Activated CD4-positive, alpha-beta memory T cell treated with anti-CD3 and anti-CD28 coated beads for 36 hours (primary cell): ENCODE results near the gene RHEBL1. TPM values are rescaled to one million over a fixed set of nuclear protein-coding genes. Genes with fewer than 3 reads are reported as not detected.
A peak's percentile ranks its signal among the peaks of the same experiment; 100 is the strongest.

ENCODE experiments used
- CTCF ChIA-PET: fragments of 350-600 bp; sonication (Branson Sonifier 250); formaldehyde crosslinking; loops from one replicate; lab custom pipeline; 2021; ENCODE audit warnings: antibody characterized with exemption, inconsistent platforms; lab: Charles Lee
- POLR2A ChIA-PET: fragments of 350-600 bp; sonication (Branson Sonifier 250); formaldehyde crosslinking; loops from one replicate; lab custom pipeline; 2021; ENCODE audit warnings: antibody characterized with exemption; lab: Charles Lee
- DNase-seq: peaks from one replicate; pipeline ENCODE4 v3.0.0-alpha.2; 2020
- H3K27ac Mint-ChIP-seq: one replicate; pipeline ENCODE4 v1.8.0; 2021; ENCODE audit warnings: mixed read lengths
- H3K27me3 Mint-ChIP-seq: one replicate; pipeline ENCODE4 v1.8.0; 2021; ENCODE audit warnings: mixed read lengths
- H3K36me3 Mint-ChIP-seq: one replicate; pipeline ENCODE4 v1.8.0; 2021; ENCODE audit warnings: mixed read lengths
- H3K4me1 Mint-ChIP-seq: one replicate; pipeline ENCODE4 v1.8.0; 2021; ENCODE audit warnings: low read depth, mixed read lengths
- H3K4me3 Mint-ChIP-seq: one replicate; pipeline ENCODE4 v1.8.0; 2021; ENCODE audit warnings: mild to moderate bottlenecking, mixed read lengths
- H3K9me3 Mint-ChIP-seq: one replicate; pipeline ENCODE4 v1.8.0; 2021; ENCODE audit warnings: mixed read lengths
- intact Hi-C: fragments of 100-400 bp; cut with micrococcal nuclease; formaldehyde crosslinking; loops from one replicate; pipeline ENCODE4 v1.15.1; 2023
- total RNA-seq, 2 experiments: library from RNA; stranded (reverse); gene quantifications; one replicate each; pipeline ENCODE4 v1.2.3, GENCODE V29; 2021

Gene RHEBL1
- total RNA-seq, 2 experiments from 2014 or later: 15.6 to 16.1 TPM

DNA sequence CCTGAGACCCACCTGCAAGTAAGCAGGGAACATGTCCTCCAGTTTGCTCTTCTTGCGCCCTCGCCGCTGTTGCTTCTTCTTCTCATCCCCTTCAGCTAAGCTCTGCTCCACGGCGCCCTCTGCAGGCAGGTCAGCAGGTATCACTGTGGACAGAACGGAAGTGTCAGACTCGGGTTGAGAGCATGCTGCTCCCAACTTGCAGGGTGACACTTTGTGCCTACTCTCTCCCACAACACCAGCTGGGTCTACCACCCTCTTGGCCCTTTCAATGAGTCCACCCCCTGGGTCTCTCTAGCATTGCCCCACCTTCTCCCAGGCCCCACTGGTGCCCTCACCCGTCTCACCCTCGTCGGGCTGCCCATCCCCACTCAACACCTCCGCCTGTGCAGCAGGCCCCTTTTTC is 25.9 kb downstream of the RHEBL1 start:
- Mint-ChIP-seq H3K4me1 (peaks cover 2% of the 10 kb centered on the region), H3K27ac (peak overlapping the region; percentile 51), H3K9me3 (no peaks in the 10 kb centered on the region), H3K4me3 (no peak overlapping the region), H3K27me3 (no peaks in the 10 kb centered on the region), H3K36me3 (peaks cover 70% of the 10 kb centered on the region)
- CTCF ChIA-PET: interaction anchor here (0.6 to 3.0 kb wide), 30 partner anchors 9 to 200 kb away, joined by 3 to 43 read pairs (median 5); partner anchors contain the start of genes ARF3, DDN and TUBA1B
- POLR2A ChIA-PET: interaction anchor here (0.9 to 1.4 kb wide), 2 partner anchors 19 to 87 kb away, joined by 3 to 4 read pairs; partner anchors contain the start of gene TUBA1B
- intact Hi-C loops: no loop called here
- peak; percentile 84 for DNase-seq

DNA sequence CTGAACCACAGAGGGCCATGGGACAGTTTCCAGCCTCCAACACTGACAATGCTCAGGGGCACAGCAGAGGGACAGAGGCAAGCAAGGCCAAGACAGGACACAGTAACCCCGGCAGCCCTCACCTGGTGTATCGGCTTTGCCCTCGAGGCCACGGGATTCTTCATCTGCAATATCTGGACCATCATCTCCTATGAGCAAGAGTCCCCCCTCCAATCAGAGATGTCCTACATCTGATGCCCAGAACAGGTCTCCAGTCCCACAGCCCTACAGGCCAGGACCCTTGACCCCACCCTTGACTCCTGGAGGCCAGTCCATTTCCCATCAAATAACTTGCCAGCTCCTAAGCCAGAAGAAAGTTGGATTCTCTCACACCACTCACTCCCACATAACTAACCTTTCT is 26.5 kb downstream of the RHEBL1 start:
- Mint-ChIP-seq H3K36me3 (peaks cover 69% of the 10 kb centered on the region), H3K9me3 (no peaks in the 10 kb centered on the region), H3K4me3 (no peak overlapping the region), H3K4me1 (peaks cover 2% of the 10 kb centered on the region), H3K27ac (no peak overlapping the region), H3K27me3 (no peaks in the 10 kb centered on the region)
- DNase-seq: no peak
- CTCF ChIA-PET: interaction anchor here (0.6 to 3.0 kb wide), 29 partner anchors 8 to 201 kb away, joined by 3 to 43 read pairs (median 5); partner anchors contain the start of genes ARF3, DDN and TUBA1B
- intact Hi-C loops: no loop called here
- POLR2A ChIA-PET: interaction anchor here (0.9 to 1.4 kb wide), 3 partner anchors 11 to 88 kb away, joined by 3 to 4 read pairs (median 3); partner anchors contain the start of gene TUBA1B

DNA sequence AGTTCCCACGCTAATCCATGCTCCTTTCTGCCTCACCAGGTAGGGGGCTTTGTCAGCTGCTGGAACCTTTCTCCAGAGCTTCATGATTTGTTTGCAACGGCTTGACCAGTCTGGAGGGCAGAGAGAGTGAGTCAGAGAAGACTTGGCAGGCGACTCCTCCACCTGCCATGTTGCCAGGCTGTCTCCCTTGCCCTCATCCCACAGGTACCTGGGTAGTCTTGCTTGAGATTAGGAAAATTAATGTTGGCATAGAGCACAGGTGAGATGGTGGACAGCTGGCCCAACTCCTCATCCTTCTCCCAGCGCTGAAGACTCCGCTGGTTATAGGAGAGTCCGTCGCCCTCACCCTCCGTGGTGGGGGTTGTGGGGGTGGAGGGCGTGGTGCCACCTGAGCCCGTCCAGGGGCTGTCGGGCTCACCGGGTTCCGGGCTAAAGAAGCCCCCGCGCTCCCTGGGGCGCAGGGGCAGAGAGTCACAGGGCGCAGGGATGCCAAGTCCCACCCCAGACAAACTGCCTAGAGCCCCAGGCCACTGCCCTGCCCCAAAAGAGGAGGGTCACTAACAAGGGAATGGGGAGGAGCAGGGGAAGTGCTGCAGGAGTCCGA is 27.8 kb downstream of the RHEBL1 start:
- no peak for DNase-seq
- H3K27ac Mint-ChIP-seq: no peak overlapping the region
- no peaks in the 10 kb centered on the region for H3K9me3 Mint-ChIP-seq
- intact Hi-C loops: no loop called here
- peaks cover 2% of the 10 kb centered on the region for H3K4me1 Mint-ChIP-seq
- CTCF ChIA-PET: interaction anchor here (1.0 to 2.9 kb wide), 2 partner anchors 44 to 54 kb away, joined by 4 to 43 read pairs; partner anchors contain the start of gene DDN
- H3K4me3 Mint-ChIP-seq: no peak overlapping the region
- H3K27me3 Mint-ChIP-seq: no peaks in the 10 kb centered on the region
- peaks cover 62% of the 10 kb centered on the region for H3K36me3 Mint-ChIP-seq
- POLR2A ChIA-PET: no interaction called here

DNA sequence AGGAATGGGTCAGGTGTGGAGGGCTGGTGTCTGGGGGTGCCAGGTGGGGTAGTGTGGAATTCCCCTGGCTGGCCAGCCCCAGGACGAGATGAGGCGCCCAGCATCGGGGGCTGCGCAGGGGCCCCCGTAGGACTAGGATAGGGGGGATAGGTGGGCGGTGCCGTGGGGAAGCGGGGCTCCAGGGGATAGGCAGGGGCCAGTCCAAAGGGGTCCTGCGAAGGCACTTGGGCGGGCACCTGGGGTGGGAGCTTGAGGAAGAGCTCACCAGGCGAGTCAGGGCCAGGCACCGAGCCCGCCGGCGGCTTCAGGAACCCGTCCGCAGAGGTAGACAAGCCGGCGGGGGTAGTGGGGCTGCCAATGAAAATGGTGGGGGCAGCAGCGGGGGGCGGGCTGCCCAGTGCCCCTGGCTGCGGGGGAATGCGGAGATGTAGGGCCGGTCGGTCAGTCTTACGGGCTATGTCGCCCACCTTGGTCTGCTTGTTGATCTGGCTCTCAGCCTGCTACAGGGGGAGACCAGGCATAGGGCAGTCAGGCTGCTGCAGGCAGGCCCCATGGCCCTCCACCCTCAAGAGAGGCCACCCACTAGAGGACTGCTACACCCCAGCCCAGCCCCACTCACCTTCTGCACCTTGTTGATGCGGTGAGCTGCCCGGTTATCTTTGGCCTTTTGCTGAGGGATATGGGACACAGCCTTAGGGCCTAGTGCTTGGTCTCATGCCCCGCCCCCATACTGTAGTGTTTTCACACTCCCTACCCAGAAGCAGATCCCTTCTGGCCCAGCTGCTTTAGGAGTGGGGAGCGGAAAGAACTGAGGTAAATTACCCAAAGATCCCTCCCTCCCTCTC is 28.5 kb downstream of the RHEBL1 start:
- ChIA-PET POLR2A (no interaction called here), CTCF (interaction anchor here (1.0 kb wide), 1 partner anchor 53 kb away, joined by 4 read pairs; no protein-coding TSS in a partner anchor)
- H3K9me3 Mint-ChIP-seq: no peaks in the 10 kb centered on the region
- no peak for DNase-seq
- intact Hi-C loops: no loop called here
- no peaks in the 10 kb centered on the region for H3K27me3 Mint-ChIP-seq
- no peak overlapping the region for H3K4me3 Mint-ChIP-seq
- H3K27ac Mint-ChIP-seq: no peak overlapping the region
- H3K4me1 Mint-ChIP-seq: peaks cover 2% of the 10 kb centered on the region
- H3K36me3 Mint-ChIP-seq: peaks cover 59% of the 10 kb centered on the region

DNA sequence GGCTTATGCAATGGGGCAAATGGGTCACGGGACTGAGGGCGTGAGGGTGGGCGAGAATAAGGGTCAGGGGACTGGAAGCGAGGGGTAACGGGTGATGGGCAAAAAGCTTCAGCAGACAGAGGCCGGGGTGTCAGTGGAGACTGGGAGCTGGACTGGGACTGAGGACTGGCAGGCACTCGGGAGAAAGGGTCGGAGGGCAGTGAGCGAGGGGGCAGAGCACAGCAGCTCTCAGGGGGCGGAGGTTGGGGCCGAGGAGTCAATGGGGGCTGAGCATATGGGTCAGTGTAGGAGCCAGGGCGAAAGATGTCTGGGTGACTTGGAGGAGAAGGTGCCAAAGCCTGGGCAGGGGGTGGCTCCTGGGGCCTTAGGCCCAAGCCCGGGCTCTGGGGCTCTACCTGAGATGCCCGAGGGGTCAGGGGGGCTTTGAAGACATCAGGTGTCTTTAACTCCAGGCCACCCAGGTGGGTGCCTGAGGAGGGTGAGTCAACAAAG is 29.4 kb downstream of the RHEBL1 start:
- CTCF ChIA-PET: interaction anchor here (1.3 kb wide), 1 partner anchor 58 kb away, joined by 3 read pairs; no protein-coding TSS in a partner anchor
- intact Hi-C loops: no loop called here
- Mint-ChIP-seq H3K9me3 (no peaks in the 10 kb centered on the region), H3K36me3 (peaks cover 54% of the 10 kb centered on the region), H3K4me1 (peaks cover 2% of the 10 kb centered on the region), H3K27ac (no peak overlapping the region), H3K4me3 (no peak overlapping the region), H3K27me3 (no peaks in the 10 kb centered on the region)
- DNase-seq: no peak
- POLR2A ChIA-PET: interaction anchor here (1.3 kb wide), 1 partner anchor 8 kb away, joined by 3 read pairs; no protein-coding TSS in a partner anchor

DNA sequence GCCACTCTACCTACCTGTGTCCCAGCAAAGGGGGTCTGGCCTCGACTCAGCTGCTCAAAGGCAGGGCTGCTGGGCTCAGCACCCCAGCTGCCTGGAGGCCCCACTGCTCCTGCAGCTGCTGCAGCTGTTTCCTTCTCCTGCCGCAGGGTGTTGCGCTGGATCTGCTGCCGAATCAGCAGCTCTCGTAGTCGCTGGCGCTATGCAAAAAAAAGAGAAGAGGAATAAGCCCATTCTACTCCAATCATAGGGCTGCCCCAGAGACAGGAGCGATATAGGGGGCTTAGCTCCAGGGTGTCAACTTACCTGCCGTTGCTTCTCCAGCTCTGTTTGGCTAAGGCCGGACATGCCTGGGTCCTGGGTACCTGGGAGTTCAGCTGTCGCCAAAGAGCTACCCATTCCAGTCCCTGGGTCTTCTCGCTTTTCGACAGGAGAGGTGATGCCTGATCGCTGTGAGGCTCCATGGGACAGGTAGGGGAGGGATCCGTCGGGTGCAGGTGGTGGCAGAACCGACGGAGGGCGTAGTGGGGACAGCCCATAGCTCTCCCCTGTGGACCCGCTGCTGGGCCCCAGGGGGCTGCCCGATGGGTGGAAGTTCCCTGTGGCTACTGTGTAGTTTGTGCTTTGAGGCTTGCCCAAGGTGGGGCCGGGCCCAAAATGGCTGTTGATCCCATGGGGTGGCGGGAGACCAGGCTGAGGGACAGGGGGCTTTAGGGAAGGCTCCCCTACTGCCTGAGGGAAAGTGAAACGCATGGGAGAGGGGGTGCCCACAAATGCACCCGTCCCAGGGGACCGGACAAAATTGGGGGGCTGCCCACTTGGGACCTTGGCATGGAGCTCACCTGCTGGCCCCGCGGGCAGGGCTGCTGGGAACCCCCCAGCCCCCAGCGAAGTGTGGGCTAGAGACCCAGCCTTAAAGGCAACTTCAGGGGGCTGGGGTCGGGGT is 30.1 kb downstream of the RHEBL1 start:
- Mint-ChIP-seq H3K4me3 (no peak overlapping the region), H3K27ac (no peak overlapping the region), H3K4me1 (peaks cover 2% of the 10 kb centered on the region), H3K36me3 (peaks cover 53% of the 10 kb centered on the region), H3K9me3 (no peaks in the 10 kb centered on the region), H3K27me3 (no peaks in the 10 kb centered on the region)
- ChIA-PET POLR2A (interaction anchor here (0.6 to 1.5 kb wide), 3 partner anchors 8 to 92 kb away, joined by 3 read pairs; partner anchors contain the start of genes LMBR1L and TUBA1B), CTCF (interaction anchor here (1.3 to 1.4 kb wide), 2 partner anchors 24 to 59 kb away, joined by 3 to 6 read pairs; no protein-coding TSS in a partner anchor)
- no peak for DNase-seq
- intact Hi-C loops: no loop called here

DNA sequence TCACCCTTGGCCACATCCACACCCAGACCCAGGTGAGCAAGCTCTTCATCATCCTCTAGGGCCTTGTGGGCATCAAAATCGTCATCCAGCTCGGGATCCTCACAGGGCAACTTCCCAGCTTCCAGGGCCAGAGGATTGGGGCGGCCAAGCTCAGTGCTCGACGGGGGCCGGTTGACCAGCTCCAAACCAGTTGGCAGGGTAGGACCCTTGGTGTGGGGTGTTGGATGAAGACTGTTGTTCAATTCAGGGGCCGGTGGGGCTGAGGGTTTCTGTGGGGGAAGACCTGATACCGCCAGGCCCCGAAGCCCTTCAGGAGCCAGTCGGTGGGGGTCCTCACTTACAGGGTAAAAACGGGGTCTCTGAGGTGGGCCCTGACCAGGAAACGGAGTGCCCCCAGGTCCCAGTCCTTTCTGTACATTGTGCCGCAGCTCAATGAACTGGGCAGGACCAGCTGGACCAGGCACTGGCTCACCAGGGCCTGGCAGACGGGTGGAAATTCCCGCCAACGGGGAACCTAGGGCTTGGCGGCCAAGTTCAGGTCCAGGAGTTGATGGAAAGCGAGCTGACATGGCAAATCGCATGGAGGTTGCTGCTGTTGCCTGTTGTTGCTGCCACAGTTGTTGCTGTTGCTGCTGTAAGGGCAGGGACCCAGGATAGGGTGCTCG is 31.4 kb downstream of the RHEBL1 start:
- DNase-seq: no peak
- peaks cover 46% of the 10 kb centered on the region for H3K36me3 Mint-ChIP-seq
- H3K9me3 Mint-ChIP-seq: no peaks in the 10 kb centered on the region
- intact Hi-C loops: no loop called here
- ChIA-PET POLR2A (interaction anchor here (0.5 to 1.5 kb wide), 2 partner anchors 35 to 93 kb away, joined by 3 read pairs; partner anchors contain the start of gene TUBA1B), CTCF (interaction anchor here (1.0 to 2.5 kb wide), 5 partner anchors 21 to 50 kb away, joined by 3 to 10 read pairs (median 6); no protein-coding TSS in a partner anchor)
- H3K4me1 Mint-ChIP-seq: no peaks in the 10 kb centered on the region
- H3K27me3 Mint-ChIP-seq: no peaks in the 10 kb centered on the region
- no peak overlapping the region for H3K4me3 Mint-ChIP-seq
- H3K27ac Mint-ChIP-seq: no peak overlapping the region

DNA sequence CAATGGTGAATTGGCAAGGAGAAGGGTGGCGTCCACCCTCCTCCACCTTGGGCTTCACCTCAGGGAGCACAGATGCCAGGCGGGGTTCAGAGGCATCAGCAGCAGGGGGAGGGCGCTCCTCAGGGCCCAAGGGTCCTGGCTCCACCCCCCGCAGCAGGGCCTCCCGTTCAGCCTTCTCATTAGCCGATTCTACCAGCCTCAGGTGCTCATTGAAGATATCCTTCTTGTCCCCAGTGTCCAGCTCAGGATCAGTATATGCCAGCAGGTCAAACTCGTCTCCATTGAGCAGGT is 31.9 kb downstream of the RHEBL1 start:
- POLR2A ChIA-PET: no interaction called here
- no peak for DNase-seq
- H3K9me3 Mint-ChIP-seq: no peaks in the 10 kb centered on the region
- no peaks in the 10 kb centered on the region for H3K27me3 Mint-ChIP-seq
- intact Hi-C loops: no loop called here
- H3K27ac Mint-ChIP-seq: no peak overlapping the region
- no peaks in the 10 kb centered on the region for H3K4me1 Mint-ChIP-seq
- H3K36me3 Mint-ChIP-seq: peaks cover 40% of the 10 kb centered on the region
- no peak overlapping the region for H3K4me3 Mint-ChIP-seq
- CTCF ChIA-PET: interaction anchor here (0.9 to 2.5 kb wide), 5 partner anchors 21 to 60 kb away, joined by 3 to 10 read pairs (median 6); no protein-coding TSS in a partner anchor

DNA sequence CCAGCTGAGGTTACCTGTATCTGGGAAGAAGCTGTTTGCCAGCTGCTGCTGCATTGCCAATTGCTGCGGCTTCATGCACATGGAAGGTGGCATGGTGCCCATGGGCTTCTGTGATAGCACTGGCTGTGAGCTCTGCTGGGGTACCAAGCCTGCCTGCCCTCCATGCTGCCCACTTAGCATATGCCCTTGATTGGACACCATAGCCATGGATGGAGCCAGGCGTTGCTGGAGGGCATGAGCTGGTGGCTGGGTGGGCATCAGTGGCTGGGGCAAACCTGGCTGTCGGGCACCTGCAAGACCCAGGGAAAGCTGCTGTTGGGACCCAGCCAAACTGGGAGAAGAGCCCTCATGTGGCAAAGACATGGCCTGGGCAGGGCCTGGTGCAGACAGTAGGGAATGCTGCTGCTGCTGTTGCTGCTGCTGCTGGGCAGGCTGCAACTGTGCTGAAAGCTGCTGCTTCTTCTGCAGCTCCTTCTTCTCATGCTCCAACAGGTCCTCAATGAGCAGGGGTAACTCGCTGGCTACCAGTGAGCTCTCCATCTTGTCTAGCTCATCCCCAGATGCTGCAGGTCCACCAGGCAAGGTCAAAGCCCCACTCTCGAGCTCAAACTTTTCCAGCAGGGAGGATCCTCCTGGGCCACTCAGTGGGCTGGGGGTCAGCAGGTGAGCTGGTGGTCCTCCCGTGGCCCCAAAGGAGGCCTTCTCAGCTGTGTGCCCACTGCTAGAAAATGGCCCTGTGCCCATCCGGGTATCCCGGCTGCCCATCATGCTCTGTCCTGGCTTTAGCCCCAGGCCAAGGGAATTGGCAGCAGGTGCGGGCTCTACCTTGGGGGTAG is 32.5 kb downstream of the RHEBL1 start:
- Mint-ChIP-seq H3K27me3 (no peaks in the 10 kb centered on the region), H3K4me1 (no peaks in the 10 kb centered on the region), H3K9me3 (no peaks in the 10 kb centered on the region), H3K27ac (no peak overlapping the region), H3K36me3 (peaks cover 40% of the 10 kb centered on the region), H3K4me3 (no peak overlapping the region)
- CTCF ChIA-PET: interaction anchor here (0.9 to 2.5 kb wide), 6 partner anchors 18 to 61 kb away, joined by 3 to 10 read pairs (median 6); no protein-coding TSS in a partner anchor
- intact Hi-C loops: no loop called here
- POLR2A ChIA-PET: no interaction called here
- DNase-seq: no peak

DNA sequence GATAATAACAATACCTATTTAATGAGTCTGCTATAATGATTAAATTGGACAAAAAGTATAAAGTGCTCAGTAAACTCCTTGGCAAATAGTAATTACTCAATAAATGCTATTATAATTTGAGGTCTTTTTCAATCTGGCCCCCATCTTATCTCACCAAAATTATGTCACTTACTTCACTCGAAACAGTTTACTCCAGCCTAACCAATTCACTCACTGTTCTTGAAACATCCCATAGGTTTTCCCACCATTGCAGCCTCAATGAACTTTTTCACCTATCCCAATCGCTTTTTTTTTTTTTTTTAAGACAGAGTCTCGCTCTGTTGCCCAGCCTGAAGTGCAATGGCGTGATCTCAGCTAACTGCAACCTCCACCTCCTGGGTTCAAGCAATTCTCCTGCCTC is 33.8 kb downstream of the RHEBL1 start:
- CTCF ChIA-PET: interaction anchor here (0.6 to 2.5 kb wide), 4 partner anchors 12 to 52 kb away, joined by 4 to 10 read pairs (median 8); no protein-coding TSS in a partner anchor
- H3K27me3 Mint-ChIP-seq: no peaks in the 10 kb centered on the region
- H3K4me3 Mint-ChIP-seq: no peak overlapping the region
- no peaks in the 10 kb centered on the region for H3K4me1 Mint-ChIP-seq
- H3K9me3 Mint-ChIP-seq: no peaks in the 10 kb centered on the region
- no peak overlapping the region for H3K27ac Mint-ChIP-seq
- H3K36me3 Mint-ChIP-seq: peaks cover 33% of the 10 kb centered on the region
- DNase-seq: no peak
- intact Hi-C loops: no loop called here
- POLR2A ChIA-PET: no interaction called here
